NCI-H2029 treated with DMSO at 0.1 percent for 48 hours (cell line): Measurements from ENCODE around the gene HMGN4.

Experiments used
- DNase-seq: peaks from one replicate; lab custom pipeline; 2025; lab: John Stamatoyannopoulos, UW

HMGN4 gene

GRCh38 chr6:26552205-26552604, 14.0 kb downstream of the HMGN4 start:
- DNase-seq: no peak

DNA sequence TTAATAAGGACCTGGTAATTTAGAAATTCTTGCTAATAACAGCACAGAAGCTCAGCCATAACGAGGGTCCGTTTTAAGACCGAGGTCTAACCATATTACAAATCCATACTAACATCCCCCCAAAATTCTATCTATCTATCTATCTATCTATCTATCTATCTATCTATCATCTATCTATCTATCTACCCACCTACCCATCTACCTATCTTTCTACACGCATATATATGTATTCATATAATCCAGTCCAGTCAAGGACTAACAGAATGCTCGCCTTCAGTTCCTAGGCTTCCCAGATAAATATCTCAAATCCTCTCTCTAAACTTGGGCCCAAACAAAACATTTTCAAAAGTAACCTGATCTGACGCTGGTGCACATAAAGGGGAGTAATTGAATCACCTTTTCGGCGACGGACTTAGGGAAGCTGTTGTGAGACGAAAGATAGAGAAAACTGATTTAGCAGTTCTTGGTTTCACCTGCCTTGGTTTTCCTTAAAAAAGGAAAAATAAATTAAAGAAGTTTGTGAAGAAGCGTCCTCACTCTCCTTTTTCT, 14.5 kb downstream of the HMGN4 start:
- DNase-seq: no peak

GRCh38 chr6:26553264-26553634, 15.1 kb downstream of the HMGN4 start:
- DNase-seq: peak; percentile 80

DNA sequence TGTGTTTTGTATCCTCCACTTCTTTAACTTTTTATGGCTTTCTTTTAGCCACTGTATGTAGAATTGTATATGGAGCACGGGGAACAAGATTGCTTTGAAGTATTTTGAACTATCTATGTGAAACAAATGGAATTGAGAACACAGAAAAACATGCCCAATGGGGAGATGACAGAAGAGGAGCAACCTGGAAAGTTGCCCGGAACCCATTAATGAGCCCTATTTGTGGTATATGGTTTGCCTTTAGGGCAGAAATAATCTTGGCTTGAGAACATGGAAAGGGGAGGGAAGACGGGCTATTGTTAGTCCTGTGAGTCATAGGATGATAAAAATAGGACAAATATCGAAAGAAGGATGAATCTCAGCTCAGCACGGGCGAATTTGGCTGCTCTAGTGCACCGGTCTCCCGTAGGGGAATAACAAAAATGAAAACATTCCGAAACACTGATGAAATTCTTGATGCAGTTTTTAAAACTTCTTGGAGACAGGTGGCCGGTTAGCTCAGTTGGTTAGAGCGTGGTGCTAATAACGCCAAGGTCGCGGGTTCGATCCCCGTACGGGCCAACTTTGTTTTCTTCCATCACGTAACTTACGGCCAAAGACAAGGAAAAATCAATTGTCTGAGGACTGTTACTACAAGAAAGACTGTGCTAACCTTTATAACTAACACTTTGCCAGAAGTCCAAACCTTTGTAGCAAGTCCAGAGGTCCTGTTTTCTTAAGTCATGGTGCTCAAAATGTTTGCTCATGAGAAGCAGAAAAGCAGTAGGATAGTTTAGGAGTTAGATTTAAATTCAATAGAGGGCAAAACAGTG, 15.7 kb downstream of the HMGN4 start:
- DNase-seq: peak; percentile 85

DNA sequence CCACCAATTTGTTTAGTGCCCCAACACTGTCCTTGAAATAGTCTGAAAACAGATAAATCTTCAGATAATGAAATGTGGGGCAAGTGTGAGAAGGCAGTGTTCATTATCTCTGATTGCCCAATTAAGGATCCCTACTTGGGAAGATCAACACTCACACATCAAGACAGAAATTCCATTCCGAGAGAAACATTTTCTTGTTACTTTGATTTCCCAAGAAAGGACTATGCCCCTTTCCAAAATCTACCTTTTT, 16.2 kb downstream of the HMGN4 start:
- DNase-seq: peak; percentile 45

- no peak for DNase-seq
These were observed 16.7 kb downstream of the HMGN4 start for GRCh38 chr6:26554697-26555504.

DNA sequence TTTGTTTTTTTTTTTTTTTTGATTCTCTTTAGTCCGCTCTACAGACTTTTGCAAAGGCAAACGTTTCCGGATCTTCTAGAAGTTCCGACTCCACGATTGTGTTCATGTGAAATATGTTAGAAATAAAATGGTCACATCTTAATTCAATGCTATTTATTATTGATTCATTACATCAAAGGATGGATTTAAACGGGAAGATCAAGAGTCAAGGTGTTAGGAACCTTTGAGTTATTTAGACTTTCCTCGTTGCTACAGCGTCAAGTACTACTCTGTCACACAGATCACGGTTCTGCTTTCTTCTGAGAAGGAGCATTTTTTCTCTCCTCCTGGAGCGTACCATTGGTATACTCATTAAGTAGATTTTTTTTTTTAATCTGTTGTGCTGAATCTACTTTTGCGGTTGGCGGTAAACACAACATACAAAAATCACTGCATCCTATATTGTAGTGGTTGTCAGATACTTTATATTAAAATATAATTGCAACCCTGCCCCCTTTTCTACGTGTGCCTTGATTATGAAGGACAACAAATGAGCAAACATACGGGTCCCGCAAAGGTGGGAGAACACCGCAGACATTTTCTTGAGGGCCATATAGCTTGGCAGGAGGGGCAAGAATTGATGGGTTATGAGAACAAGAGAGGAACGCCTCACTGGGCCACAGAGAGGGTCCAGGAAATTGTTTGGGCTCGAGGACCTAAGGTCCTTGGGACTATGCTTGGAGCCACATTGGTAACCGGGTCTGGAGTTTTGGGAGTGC, 17.5 kb downstream of the HMGN4 start:
- no peak for DNase-seq

- DNase-seq: peak; percentile 18
These were observed 18.3 kb downstream of the HMGN4 start for GRCh38 chr6:26556263-26557070.

- DNase-seq: no peak
These were observed 23.6 kb downstream of the HMGN4 start for GRCh38 chr6:26561533-26562466.

GRCh38 chr6:26563488-26563887, 25.3 kb downstream of the HMGN4 start:
- DNase-seq: no peak

DNA sequence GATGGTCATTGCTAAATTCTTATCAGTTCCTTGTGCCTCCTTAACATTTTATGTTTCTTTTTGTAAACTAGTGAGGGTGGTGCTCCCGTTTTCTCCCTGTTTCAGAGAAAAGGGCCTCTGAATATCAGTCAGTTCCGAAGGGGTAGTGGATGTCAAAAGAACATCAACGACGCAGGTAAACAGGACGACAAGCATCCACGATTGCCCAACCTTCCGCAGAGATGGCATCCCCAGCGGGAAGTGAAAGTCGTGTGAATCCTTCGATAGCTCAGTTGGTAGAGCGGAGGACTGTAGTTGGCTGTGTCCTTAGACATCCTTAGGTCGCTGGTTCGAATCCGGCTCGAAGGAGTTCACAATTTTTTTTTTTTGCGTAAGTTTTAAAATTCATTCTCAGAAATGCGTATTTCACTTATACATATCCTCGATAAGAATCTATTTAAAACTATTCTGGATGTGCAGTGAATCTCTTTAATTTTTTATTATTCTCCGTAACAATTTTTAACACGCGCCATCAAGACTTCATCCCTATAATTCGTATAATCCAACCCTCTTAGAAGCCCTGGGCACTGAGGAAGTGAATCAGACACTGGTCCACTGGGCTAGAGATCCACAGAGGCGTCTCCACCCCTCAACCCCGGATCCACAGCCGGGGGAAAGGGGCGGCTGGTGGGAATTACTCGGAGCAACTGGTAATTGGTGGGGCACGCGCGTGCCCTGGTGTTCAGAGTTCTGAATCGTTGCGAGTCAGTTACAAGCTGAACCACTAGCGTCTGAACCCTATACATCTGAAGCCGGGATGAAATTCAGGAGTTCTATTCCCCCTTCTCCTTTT, 30.7 kb downstream of the HMGN4 start:
- peak; percentile 94 for DNase-seq

DNA sequence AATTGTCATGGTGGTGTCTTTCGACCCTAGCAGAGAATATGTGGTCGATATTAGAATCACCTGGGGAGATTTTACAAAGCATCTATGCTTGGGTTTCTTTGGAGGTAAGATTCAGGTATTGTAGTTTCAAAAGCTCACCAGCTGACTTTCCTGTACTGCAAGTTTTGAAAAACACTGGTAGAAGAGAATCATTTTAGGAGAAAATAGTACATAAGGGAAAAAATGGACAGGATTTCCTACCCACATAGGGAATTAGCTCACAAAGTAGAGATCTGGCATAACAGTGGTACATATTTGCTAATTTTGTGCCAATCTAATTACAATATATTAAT, 31.2 kb downstream of the HMGN4 start:
- DNase-seq: no peak

- no peak for DNase-seq
These were observed 32.1 kb downstream of the HMGN4 start for GRCh38 chr6:26570027-26570809.

- DNase-seq: peak; percentile 98
These were observed 33.6 kb downstream of the HMGN4 start for GRCh38 chr6:26571592-26572296.

DNA sequence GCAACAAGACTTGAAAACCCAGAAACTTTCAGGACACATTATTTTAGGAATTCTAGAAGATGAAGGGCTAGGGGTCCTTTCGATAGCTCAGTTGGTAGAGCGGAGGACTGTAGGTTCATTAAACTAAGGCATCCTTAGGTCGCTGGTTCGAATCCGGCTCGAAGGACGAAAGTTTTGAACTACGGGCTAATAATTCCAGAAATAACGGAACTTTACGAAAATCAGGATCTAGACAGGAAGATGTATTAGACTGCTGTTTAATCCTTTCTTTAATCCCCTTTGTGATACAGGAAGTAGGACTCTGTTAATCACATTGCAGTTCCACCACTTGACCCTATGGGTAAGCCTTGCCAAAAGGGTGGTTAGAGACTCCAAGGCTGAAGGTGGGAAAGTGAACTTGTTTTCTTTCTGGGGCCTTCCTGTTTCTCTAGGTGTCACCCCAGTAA, 37.4 kb downstream of the HMGN4 start:
- DNase-seq: no peak

DNA sequence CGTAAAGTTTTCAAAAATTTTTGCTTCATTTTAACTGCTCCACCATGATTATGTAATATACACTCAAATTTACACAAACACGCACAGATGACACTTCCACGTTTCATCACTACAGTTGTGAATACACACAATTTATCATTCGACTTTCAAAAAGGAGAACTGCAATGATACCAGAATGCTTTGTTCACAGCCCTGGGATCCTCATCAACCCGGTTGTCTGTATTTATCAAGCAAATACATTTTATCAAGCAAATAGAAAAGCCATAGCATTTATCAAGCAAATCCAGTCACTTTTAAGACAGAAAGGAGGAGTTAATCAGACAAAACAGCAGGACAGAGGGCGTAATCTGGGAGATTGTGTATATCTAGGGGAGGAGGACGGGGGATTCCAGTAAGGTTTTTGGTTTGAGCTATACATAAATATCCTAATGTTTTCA, 38.3 kb downstream of the HMGN4 start:
- DNase-seq: no peak

DNA sequence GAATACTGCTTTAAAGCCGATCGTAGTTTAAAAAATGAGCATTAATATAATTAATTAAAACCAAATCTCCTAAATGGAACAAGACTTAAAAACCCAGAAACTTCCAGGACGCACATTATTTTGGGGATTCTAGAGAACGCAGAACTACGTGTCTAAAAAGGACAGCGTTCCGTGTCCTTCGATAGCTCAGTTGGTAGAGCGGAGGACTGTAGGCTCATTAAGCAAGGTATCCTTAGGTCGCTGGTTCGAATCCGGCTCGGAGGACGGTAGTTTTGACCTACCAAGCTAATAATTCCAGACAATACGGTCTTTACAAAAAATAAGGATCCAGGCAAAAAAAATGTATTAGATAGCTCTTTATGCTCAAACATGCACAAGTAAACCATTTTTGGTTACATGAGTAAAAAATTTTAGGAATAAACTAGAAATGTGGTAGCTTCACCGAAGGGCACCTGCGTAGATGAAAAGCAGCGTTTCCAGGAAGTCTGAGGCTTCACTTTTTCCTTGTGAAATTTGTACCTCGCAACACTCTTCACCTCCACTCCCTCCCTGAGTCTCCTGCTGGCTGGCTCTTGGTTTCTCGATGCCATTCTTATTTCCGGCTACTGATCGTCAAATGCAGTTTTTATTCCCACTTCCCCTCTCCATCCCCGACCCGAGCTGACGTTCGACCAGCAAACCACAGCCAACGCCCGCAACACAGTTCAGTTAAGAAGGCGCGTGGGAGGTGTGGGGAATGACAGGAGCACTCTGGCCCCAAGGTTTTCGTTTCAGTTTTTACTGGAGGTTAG, 39.0 kb downstream of the HMGN4 start:
- DNase-seq: no peak

GRCh38 chr6:26577720-26578072, 39.5 kb downstream of the HMGN4 start:
- no peak for DNase-seq
